Glomerular endothelial cell (primary cell): ENCODE measurements around the gene NIBAN1. TPM values are rescaled to one million over a fixed set of nuclear protein-coding genes. Genes with fewer than 3 reads are reported as not detected.

Source experiments
- DNase-seq: peaks from one replicate; pipeline ENCODE4 v3.0.0-alpha.2; 2011; ENCODE audit warnings: low read depth, low spot score; ENCODE audit errors: extremely low read depth
- total RNA-seq: library from RNA; depleted of rRNA; stranded (reverse); fragments of >200 nt; gene quantifications from 2 replicates; pipeline ENCODE4 v1.2.3, GENCODE V29; 2015

The NIBAN1 gene
- total RNA-seq, 1 donor from 2014 or later: 19.7 TPM

DNA sequence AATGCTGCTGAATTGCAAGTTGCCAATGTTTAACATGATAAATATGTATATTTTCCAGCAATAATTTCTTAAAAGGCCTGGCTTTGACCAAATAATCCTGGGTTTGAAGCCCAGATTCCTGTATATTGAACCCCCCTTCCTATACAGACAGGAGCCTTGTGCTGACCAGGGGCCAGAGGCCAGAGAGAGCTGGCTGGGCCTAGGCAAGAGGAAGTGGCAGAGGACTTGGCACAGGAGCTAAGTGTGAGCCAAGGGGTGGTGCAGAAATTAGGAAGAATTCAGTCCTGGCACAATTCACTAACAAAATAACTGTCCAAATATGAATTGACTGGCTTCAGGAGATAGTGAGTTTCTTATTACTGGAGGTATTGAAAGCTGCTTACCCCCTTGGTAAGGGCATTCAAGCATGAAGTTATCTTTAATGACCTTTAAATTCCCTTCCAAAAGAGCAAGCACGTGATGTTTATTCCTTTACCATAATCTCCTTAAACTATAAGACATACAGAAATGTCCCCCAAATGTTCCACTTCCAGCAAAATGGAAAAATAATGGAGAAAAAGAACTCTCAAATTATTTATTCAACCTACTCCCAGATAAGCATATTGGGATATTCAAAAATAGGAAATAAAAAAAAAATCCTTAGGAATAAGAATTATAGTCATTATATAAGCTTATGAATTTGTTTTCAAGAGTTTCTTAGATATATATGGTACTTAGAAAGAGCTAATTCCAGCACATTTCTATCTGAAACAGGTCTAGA, 26.6 kb downstream of the NIBAN1 start:
- DNase-seq: no peak

DNA sequence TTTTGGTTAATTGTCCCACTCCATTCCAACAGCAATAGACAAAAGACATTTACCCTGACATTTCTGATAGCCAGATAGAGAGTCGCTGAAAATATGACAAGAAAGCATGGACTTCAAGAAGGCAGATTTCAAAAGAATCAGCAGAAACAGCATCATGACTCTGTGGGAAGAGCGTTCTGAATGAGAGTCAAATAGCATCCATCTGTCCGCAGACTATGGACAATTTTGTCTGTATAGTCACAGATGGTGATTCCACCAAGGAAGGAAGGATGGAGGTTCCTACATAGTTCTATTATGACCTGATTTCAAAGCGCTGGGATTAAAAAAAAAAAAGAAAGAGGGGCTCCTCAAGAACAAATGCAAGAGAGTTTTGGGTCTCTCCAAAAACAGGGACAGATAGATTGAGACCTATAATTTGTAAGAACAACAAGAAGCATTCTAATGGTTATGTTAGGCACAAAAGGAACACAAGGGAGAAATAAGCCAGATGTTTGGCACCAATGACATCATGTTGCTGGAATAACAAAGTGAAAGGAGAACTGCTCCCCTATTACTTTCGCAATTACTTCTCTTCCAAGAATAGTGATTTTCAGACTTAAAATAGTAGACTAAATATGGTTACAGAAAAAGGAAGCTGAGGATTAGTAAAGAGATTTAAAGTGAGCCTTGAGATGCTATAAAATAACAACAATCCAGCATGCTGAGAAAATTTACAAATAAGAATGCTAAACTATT, 28.5 kb downstream of the NIBAN1 start:
- no peak for DNase-seq

DNA sequence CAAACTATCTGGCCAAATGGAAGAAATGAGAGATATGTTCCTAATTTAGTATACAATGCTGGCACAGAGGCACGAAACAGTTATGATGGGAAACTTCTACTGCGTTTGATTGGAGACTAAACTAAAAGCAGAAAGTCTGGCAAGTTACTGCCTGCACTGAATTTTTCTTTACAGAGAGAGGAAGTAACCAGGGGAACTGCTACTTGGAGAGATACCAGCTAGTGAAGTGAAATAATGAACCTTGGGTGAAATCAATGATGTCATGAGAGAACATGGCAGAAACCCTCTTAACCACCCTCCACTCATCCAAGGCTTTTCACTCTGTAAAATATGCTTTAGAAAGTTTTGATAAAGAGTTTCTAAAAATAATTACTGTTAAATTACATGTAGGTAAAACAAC, 29.3 kb downstream of the NIBAN1 start:
- DNase-seq: no peak

DNA sequence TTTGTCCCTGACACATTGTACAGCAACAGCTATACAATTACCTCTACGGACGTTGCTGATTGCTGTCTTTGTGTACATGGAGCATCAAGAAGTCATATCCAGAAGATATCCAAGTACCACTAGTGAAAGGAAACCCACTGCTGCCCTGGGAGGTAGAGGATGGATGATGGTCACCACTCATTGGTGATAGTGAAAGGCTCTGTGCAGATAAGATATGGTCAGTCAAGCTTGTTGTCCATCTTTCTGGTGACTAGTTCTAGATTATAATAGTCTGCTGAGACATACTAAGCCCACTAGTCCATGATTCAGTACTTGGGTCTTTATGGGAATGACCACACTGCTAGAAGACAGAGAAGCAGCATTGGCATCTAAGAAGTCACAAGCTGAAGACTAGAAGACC, 30.3 kb downstream of the NIBAN1 start:
- no peak for DNase-seq

GRCh38 chr1:184941735-184942134, 32.6 kb downstream of the NIBAN1 start:
- no peak for DNase-seq

DNA sequence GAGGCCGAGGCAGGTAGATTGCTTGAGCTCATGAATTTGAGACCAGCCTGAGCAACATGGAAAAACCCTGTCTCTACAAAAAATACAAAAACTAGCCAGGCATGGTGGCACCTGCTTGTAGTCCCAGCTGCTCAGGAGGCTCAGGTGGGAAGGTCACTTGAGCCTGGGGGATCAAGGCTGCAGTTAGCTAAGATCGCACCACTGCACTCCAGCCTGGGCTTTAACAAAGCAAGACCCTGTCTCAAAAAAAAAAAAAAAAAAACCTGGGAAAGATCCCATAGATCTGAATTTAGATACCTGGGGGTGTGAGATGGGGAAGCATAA, 32.9 kb downstream of the NIBAN1 start:
- DNase-seq: no peak

GRCh38 chr1:184940694-184941409, 33.5 kb downstream of the NIBAN1 start:
- no peak for DNase-seq

DNA sequence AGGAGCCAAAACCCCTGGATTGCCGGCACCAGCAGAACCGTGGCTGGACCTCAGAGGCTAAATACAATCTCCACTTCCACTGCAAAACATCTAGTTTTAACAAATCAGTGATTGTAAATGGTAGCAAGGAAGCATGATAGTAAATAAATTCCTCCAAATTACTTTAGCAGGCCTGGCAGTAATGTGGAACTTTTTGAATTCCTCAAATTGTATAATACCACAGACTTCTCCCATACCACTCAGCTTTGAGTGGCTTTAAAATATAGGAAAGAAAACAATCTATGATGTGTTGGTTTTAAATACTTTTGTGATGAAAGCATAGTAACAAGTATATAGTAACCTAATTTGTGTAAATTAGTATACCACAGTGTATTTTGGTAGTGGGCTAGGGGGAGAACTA, 34.1 kb downstream of the NIBAN1 start:
- no peak for DNase-seq

- no peak for DNase-seq
These were observed 36.6 kb downstream of the NIBAN1 start for GRCh38 chr1:184937729-184938128.

- no peak for DNase-seq
These were observed 38.1 kb downstream of the NIBAN1 start for GRCh38 chr1:184935920-184936798.

DNA sequence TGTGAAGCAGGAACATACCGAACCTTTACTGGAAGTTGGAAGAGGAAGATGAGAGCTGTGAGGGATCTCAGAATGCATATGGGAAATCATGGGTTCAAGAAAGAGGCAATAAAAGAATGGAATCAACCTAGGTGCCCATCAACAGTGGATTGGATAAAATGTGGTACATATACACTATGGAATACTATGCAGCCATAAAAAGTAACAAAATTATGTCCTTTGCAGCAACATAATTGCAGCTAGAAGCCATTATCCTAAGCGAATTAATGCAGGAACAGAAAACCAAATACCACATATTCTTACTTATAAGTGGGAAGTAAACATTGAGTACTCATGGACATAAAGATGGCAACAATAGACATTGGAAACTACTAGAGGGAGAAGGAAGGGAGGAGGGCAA, 40.4 kb downstream of the NIBAN1 start:
- DNase-seq: no peak

GRCh38 chr1:184932319-184932718, 42.0 kb downstream of the NIBAN1 start:
- no peak for DNase-seq

DNA sequence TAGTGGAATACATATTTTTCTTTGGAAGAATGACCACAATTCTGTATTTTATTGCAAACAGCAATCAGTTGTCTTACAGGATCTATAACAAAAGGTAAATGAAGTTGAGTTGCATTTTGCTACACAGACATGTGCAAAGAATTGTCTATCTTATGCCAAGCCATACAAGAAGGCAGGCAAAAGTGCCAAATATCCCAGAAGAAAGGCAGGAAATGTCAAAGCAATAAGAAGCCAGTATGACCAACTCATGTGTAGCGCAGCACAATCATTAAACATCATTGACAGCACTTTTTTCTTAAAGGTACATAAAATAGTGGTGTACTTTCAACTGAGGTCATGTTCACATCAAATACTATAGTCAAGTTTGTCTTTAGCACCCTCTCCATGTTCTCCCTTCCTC, 42.7 kb downstream of the NIBAN1 start:
- no peak for DNase-seq

DNA sequence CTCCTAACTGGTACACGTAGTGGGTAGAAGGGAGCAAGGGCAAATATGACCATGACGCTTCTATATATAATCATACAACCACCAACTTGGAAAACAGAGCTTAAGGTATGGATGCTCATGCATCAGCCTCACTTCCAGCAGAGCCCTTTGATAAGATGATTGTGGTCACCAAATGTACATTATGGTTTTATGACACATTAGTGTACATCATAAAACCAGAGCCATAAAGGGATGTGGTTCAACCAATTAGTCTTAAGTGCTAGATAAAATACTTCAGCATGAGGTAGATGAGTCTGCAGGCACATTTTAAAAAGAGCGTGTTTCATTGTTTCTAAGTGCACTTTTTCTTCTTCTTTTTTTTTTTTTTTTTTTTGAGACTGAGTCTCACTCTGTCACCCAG, 43.7 kb downstream of the NIBAN1 start:
- no peak for DNase-seq

DNA sequence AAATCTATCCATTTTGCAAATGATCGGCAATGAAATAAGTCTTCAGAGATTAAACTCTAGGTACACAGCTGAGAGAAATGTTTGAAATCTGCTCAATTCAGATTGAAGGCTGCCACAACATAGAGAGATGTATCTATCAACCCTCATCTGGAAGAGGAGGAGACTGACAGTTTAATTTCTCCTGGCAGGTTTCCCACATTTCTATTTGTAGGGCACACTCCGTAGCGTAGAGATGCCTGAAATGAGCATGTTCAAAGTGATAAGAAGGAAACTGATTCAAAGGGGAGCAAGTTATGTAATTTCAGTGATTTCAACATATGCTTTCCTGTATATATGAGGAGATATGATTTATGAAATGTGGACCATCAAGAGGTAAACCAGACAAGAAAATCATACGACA, 44.1 kb downstream of the NIBAN1 start:
- no peak for DNase-seq

DNA sequence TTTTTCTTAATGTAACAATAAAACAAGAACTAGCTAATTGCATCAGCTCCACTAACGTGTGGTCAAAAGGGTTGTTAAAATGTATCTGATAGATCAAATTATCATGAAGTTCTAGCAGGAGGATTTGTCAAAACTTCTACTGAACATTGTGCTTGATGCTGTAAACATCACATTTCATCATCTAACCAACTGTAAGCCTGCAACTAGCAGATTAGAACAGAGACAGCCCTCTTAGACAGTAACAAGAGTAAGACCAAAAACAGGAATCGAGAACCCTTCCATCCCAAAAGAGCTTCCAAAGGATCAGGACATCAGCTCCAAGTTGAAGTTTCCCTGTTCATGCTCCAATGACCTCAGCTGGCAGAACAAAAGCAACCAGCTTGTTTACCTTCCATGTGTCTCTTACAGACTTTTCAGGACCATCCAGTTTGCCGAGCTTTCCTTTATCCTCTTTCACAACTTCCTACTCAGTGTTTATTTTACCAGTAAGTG, 44.6 kb downstream of the NIBAN1 start:
- no peak for DNase-seq

GRCh38 chr1:184928394-184928793, 45.9 kb downstream of the NIBAN1 start:
- DNase-seq: no peak
